GM10847 (cell line): ENCODE data around the gene ALKBH5.

Source experiments
- POLR2A ChIP-seq: IDR thresholded peaks from 2 replicates; pipeline ENCODE4 v1.6.1; 2011; ENCODE audit not compliant: insufficient read length; ENCODE audit errors: extremely low read depth

ALKBH5 gene

GRCh38 chr17:18218756-18219415 is 35.3 kb downstream of the ALKBH5 start:
- no peak for TF ChIP-seq POLR2A

GRCh38 chr17:18224053-18224386 is 40.4 kb downstream of the ALKBH5 start:
- no peak for TF ChIP-seq POLR2A

- TF ChIP-seq POLR2A: no peak
These were observed 40.9 kb downstream of the ALKBH5 start for GRCh38 chr17:18224387-18225120.

- TF ChIP-seq POLR2A: no peak
These were observed 41.6 kb downstream of the ALKBH5 start, which contains the start of gene LLGL1 for GRCh38 chr17:18225121-18225641. LLGL1 (plus strand) TSS chr17:18225635; CDS start chr17:18225683, 48 bp downstream.

- TF ChIP-seq POLR2A: no peak
These were observed 42.1 kb downstream of the ALKBH5 start for GRCh38 chr17:18225642-18226283.

- no peak for TF ChIP-seq POLR2A
These were observed 42.8 kb downstream of the ALKBH5 start for GRCh38 chr17:18226284-18226945.

GRCh38 chr17:18227635-18228034 is 44.0 kb downstream of the ALKBH5 start:
- no peak for TF ChIP-seq POLR2A

- no peak for TF ChIP-seq POLR2A
These were observed 44.6 kb downstream of the ALKBH5 start for GRCh38 chr17:18228176-18228682.

GRCh38 chr17:18229254-18229653 is 45.6 kb downstream of the ALKBH5 start:
- no peak for TF ChIP-seq POLR2A

GRCh38 chr17:18229771-18230170 is 46.1 kb downstream of the ALKBH5 start:
- no peak for TF ChIP-seq POLR2A

GRCh38 chr17:18230288-18231141 is 46.9 kb downstream of the ALKBH5 start:
- no peak for TF ChIP-seq POLR2A

GRCh38 chr17:18231164-18231563 is 47.5 kb downstream of the ALKBH5 start:
- no peak for TF ChIP-seq POLR2A

GRCh38 chr17:18233803-18234518 is 50.3 kb downstream of the ALKBH5 start:
- TF ChIP-seq POLR2A: no peak
